H9 (cell line): ENCODE data around the gene TPGS1. TPM values are rescaled to one million over a fixed set of nuclear protein-coding genes. Genes with fewer than 3 reads are reported as not detected.

Experiments used
- DNase-seq: peaks from one replicate; pipeline ENCODE4 v3.0.0-alpha.2; 2017
- H2AFZ ChIP-seq: one replicate; pipeline ENCODE4 v1.6.1; 2013; ENCODE audit warnings: mild to moderate bottlenecking, low read length, control low read depth, moderate library complexity
- H2AK5ac ChIP-seq: 2 replicates; pipeline ENCODE4 v1.6.1; 2013; ENCODE audit warnings: low read length, control low read depth, mixed read lengths; ENCODE audit not compliant: insufficient read length
- H2BK120ac ChIP-seq: one replicate; pipeline ENCODE4 v1.6.1; 2013; ENCODE audit warnings: low read depth, mild to moderate bottlenecking, low read length, control low read depth, inconsistent platforms; ENCODE audit not compliant: poor library complexity, severe bottlenecking
- H2BK12ac ChIP-seq: 2 replicates; pipeline ENCODE4 v1.6.1; 2013; ENCODE audit warnings: low read length, control low read depth, mixed read lengths, low read depth; ENCODE audit not compliant: insufficient read length
- H2BK15ac ChIP-seq: 2 replicates; pipeline ENCODE4 v1.6.1; 2013; ENCODE audit warnings: low read depth, low read length, control low read depth
- H2BK20ac ChIP-seq: one replicate; pipeline ENCODE4 v1.6.1; 2013; ENCODE audit warnings: low read depth, mild to moderate bottlenecking, low read length, control low read depth, inconsistent platforms; ENCODE audit not compliant: poor library complexity, severe bottlenecking
- H2BK5ac ChIP-seq: 2 replicates; pipeline ENCODE4 v1.6.1; 2013; ENCODE audit warnings: low read length, control low read depth, mixed read lengths; ENCODE audit not compliant: insufficient read length
- H3K14ac ChIP-seq: 2 replicates; pipeline ENCODE4 v1.6.1; 2013; ENCODE audit warnings: low read length, control low read depth; ENCODE audit not compliant: insufficient read depth
- H3K18ac ChIP-seq: 2 replicates; pipeline ENCODE4 v1.6.1; 2013; ENCODE audit warnings: low read depth, mild to moderate bottlenecking, mixed read lengths, low read length, control low read depth; ENCODE audit not compliant: insufficient read length
- H3K23ac ChIP-seq: 2 replicates; pipeline ENCODE4 v1.6.1; 2013; ENCODE audit warnings: low read length, control low read depth, mixed read lengths, low read depth; ENCODE audit not compliant: insufficient read length
- H3K23me2 ChIP-seq: 2 replicates; pipeline ENCODE4 v1.6.1; 2013; ENCODE audit warnings: low read depth, mild to moderate bottlenecking, mixed read lengths, low read length, control low read depth; ENCODE audit not compliant: insufficient read length, poor library complexity, severe bottlenecking
- H3K27ac ChIP-seq: 2 replicates; pipeline ENCODE4 v1.5.1; 2013; ENCODE audit warnings: low read length, control low read depth, mixed read lengths, low read depth; ENCODE audit not compliant: insufficient read length
- H3K27me3 ChIP-seq: 2 replicates; pipeline ENCODE4 v1.6.1; 2013; ENCODE audit warnings: low read length, control low read depth, inconsistent platforms; ENCODE audit not compliant: insufficient read depth
- H3K4ac ChIP-seq: 2 replicates; pipeline ENCODE4 v1.6.1; 2013; ENCODE audit warnings: low read depth, mild to moderate bottlenecking, control low read depth, inconsistent platforms, low read length, moderate library complexity
- H3K4me1 ChIP-seq: 2 replicates; pipeline ENCODE4 v1.6.1; 2013; ENCODE audit warnings: low read length, control low read depth, inconsistent platforms; ENCODE audit not compliant: insufficient read depth
- H3K4me2 ChIP-seq: 2 replicates; pipeline ENCODE4 v1.6.1; 2013; ENCODE audit warnings: low read length, control low read depth, mixed read lengths; ENCODE audit not compliant: insufficient read length, insufficient read depth
- H3K56ac ChIP-seq: 2 replicates; pipeline ENCODE4 v1.6.1; 2013; ENCODE audit warnings: low read depth, mild to moderate bottlenecking, mixed read lengths, low read length, control low read depth; ENCODE audit not compliant: insufficient read length
- H3K79me1 ChIP-seq: 2 replicates; pipeline ENCODE4 v1.6.1; 2013; ENCODE audit warnings: low read depth, mild to moderate bottlenecking, moderate library complexity, low read length, control low read depth, inconsistent platforms; ENCODE audit not compliant: insufficient read depth, poor library complexity, severe bottlenecking
- H3K79me2 ChIP-seq: 2 replicates; pipeline ENCODE4 v1.6.1; 2013; ENCODE audit warnings: low read length, control low read depth, inconsistent platforms; ENCODE audit not compliant: insufficient read depth
- H3K9ac ChIP-seq: 2 replicates; pipeline ENCODE4 v1.6.1; 2013; ENCODE audit warnings: low read length, control low read depth, mixed read lengths; ENCODE audit not compliant: insufficient read length; ENCODE audit errors: extremely low read depth
- H3K9me3 ChIP-seq: one replicate; pipeline ENCODE4 v1.6.1; 2013; ENCODE audit warnings: low read depth, low read length, inconsistent platforms; ENCODE audit not compliant: control insufficient read depth
- H3T11ph ChIP-seq: one replicate; pipeline ENCODE4 v1.6.1; 2013; ENCODE audit warnings: mild to moderate bottlenecking, low read length, control low read depth, inconsistent platforms
- H4K20me1 ChIP-seq: one replicate; pipeline ENCODE4 v1.6.1; 2013; ENCODE audit not compliant: control insufficient read depth, insufficient read length, insufficient read depth
- H4K5ac ChIP-seq: 2 replicates; pipeline ENCODE4 v1.6.1; 2013; ENCODE audit warnings: low read depth, mild to moderate bottlenecking, mixed read lengths, low read length, control low read depth; ENCODE audit not compliant: insufficient read length
- H4K8ac ChIP-seq: replicated peaks from 2 replicates; pipeline ENCODE4 v1.6.1; 2013; ENCODE audit warnings: low read length, control low read depth, mixed read lengths, low read depth; ENCODE audit not compliant: insufficient read length
- H4K91ac ChIP-seq: 2 replicates; pipeline ENCODE4 v1.6.1; 2013; ENCODE audit warnings: low read depth, mild to moderate bottlenecking, moderate library complexity, mixed read lengths, low read length, control low read depth; ENCODE audit not compliant: insufficient read length
- H3K27ac Mint-ChIP-seq, 3 experiments: 2 replicates in 2 of 3; 3 replicates in 1 of 3; pipeline ENCODE4 v1.8.0; 2020 to 2021; ENCODE audit warnings: mixed read lengths in 3 of 3, mild to moderate bottlenecking in 1 of 3, moderate library complexity in 1 of 3
- H3K27me3 Mint-ChIP-seq: 2 replicates; pipeline ENCODE4 v1.8.0; 2021; ENCODE audit warnings: low read depth, mild to moderate bottlenecking, moderate library complexity, mixed read lengths
- H3K36me3 Mint-ChIP-seq, 3 experiments: 2 replicates in 2 of 3; 3 replicates in 1 of 3; pipeline ENCODE4 v1.8.0; 2020 to 2021; ENCODE audit warnings: low read depth in 3 of 3, mixed read lengths in 3 of 3; ENCODE audit not compliant: insufficient read depth in 1 of 3
- H3K4me1 Mint-ChIP-seq, 2 experiments: 2 replicates each; pipeline ENCODE4 v1.8.0; 2020; ENCODE audit warnings: mixed read lengths in 2 of 2
- H3K4me3 Mint-ChIP-seq, 2 experiments: 2 replicates in 1 of 2; 3 replicates in 1 of 2; pipeline ENCODE4 v1.8.0; 2020 to 2021; ENCODE audit warnings: mild to moderate bottlenecking in 2 of 2, mixed read lengths in 2 of 2, moderate library complexity in 1 of 2
- H3K9me3 Mint-ChIP-seq, 2 experiments: 2 replicates in 1 of 2; 3 replicates in 1 of 2; pipeline ENCODE4 v1.8.0; 2020; ENCODE audit warnings: mild to moderate bottlenecking in 2 of 2, mixed read lengths in 2 of 2, moderate library complexity in 1 of 2
- WGBS: extraction: QIAGEN DNeasy Blood & Tissue Kit; methylation state at CpG from one replicate; pipeline ENCODE4 v1.1.7; 2013; ENCODE audit warnings: missing lambda C conversion rate, low lambda C conversion rate, mixed read lengths; ENCODE audit not compliant: insufficient read length; ENCODE audit errors: extremely low coverage; 5-methylcytosine and 5-hydroxymethylcytosine counted together
- total RNA-seq: library from RNA; stranded (reverse); gene quantifications from 2 replicates; pipeline ENCODE4 v1.2.1, GENCODE V29; 2021
- TF ChIP-seq, protein P1 (sequence below): fragments of 200-600 bp; sonication (generic); conservative IDR thresholded peaks from 3 replicates; pipeline ENCODE4 v1.8.0; 2021; ENCODE audit warnings: antibody characterized with exemption, mild to moderate bottlenecking

Gene TPGS1
- total RNA-seq, 1 experiment from 2014 or later, result 7.4 TPM

GRCh38 chr19:489418-490196, 17.7 kb upstream of the TPGS1 start:
- Mint-ChIP-seq H3K4me1 (peaks cover 16 to 35% of the 10 kb centered on the region in 2 experiments), H3K9me3 (peaks cover 3 to 4% of the 10 kb centered on the region in 2 experiments; a peak in 2 of 5 replicates), H3K27me3 (peaks cover 19% of the 10 kb centered on the region), H3K36me3 (no peaks in the 10 kb centered on the region), H3K4me3 (peak overlapping the region; percentile 78 to 85), H3K27ac (peak overlapping the region in 2 of 3 experiments; percentile 62 to 68; a peak in 2 of 7 replicates)
- Histone ChIP-seq H3T11ph (no peak overlapping the region), H3K14ac (no peak overlapping the region; the same call in 1 of the 2 replicates), H2BK120ac (no peak overlapping the region), H2BK12ac (no peak overlapping the region), H3K9ac (no peak overlapping the region), H3K23ac (no peak overlapping the region), H2BK5ac (no peak overlapping the region), H2AK5ac (no peak overlapping the region), H4K5ac (no peak overlapping the region), H3K18ac (no peak overlapping the region), H2BK20ac (no peak overlapping the region), H2AFZ (no peak overlapping the region), H3K4me2 (peak overlapping the region; percentile 10), H3K79me2 (no peaks in the 10 kb centered on the region), H3K9me3 (no peaks in the 10 kb centered on the region), H3K27me3 (no peaks in the 10 kb centered on the region), H4K20me1 (peaks cover 4% of the 10 kb centered on the region), H3K56ac (no peak overlapping the region), H4K91ac (no peak overlapping the region), H3K27ac (no peak overlapping the region), H4K8ac (no peak overlapping the region), H3K79me1 (no peaks in the 10 kb centered on the region), H2BK15ac (no peak overlapping the region), H3K23me2 (peaks cover 4% of the 10 kb centered on the region), H3K4me1 (no peaks in the 10 kb centered on the region; the same call in 1 of the 2 replicates), H3K4ac (no peak overlapping the region)
- TF ChIP-seq, protein P1, sequence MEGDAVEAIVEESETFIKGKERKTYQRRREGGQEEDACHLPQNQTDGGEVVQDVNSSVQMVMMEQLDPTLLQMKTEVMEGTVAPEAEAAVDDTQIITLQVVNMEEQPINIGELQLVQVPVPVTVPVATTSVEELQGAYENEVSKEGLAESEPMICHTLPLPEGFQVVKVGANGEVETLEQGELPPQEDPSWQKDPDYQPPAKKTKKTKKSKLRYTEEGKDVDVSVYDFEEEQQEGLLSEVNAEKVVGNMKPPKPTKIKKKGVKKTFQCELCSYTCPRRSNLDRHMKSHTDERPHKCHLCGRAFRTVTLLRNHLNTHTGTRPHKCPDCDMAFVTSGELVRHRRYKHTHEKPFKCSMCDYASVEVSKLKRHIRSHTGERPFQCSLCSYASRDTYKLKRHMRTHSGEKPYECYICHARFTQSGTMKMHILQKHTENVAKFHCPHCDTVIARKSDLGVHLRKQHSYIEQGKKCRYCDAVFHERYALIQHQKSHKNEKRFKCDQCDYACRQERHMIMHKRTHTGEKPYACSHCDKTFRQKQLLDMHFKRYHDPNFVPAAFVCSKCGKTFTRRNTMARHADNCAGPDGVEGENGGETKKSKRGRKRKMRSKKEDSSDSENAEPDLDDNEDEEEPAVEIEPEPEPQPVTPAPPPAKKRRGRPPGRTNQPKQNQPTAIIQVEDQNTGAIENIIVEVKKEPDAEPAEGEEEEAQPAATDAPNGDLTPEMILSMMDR, result no peak
- WGBS, result no CpG with 5 or more reads among the region's 61 CpGs
- DNase-seq, result peak; percentile 64
